Limb (tissue), 2 donors: ENCODE measurements around the gene VPS54.
A peak's percentile ranks its signal among the peaks of the same experiment; 100 is the strongest.

ENCODE experiments used
- DNase-seq, 2 donors: peaks; one replicate each; pipeline ENCODE4 v3.0.0-alpha.2; 2016; ENCODE audit errors: extremely low spot score in 2 of 2

Gene VPS54

GRCh38 chr2:63844616-63845015 is 174.6 kb downstream of the VPS54 start:
- no peak for DNase-seq

GRCh38 chr2:63843791-63844190 is 175.4 kb downstream of the VPS54 start:
- no peak for DNase-seq

GRCh38 chr2:63843093-63843492 is 176.1 kb downstream of the VPS54 start:
- DNase-seq: no peak

GRCh38 chr2:63842149-63843061 is 176.8 kb downstream of the VPS54 start:
- peak; percentile 27 to 54 for DNase-seq
